ENCODE measurements around the gene HIP1R.

The HIP1R gene

DNA sequence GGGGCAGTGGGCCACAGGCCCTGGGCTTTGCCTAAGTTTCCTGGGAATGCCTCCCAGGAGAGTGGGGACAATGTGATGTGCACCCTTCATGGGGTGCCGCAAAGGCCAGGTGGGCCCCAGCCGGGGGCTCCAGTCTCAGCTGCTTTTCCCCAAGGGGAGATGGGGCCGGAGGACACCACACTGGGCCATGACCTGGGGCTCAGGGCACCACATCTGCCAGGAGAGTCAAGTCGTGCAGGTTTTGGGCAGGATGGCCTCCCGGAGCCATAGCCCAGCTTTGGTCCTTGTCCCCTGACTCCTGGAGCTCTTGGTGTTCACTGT is 12.2 kb downstream of the HIP1R start:
- H2AFZ ChIP-seq (ENCODE audit: low read length) = no peak overlapping the region
- H3K9me3 ChIP-seq (replicated peaks; ENCODE audit: insufficient read depth, low read length) = no peaks in the 10 kb centered on the region
- H4K20me1 ChIP-seq (ENCODE audit: insufficient read depth, low read length) = no peaks in the 10 kb centered on the region
- H3K4me3 ChIP-seq (ENCODE audit: low read length) = no peak overlapping the region
- TF ChIP-seq, protein P1, sequence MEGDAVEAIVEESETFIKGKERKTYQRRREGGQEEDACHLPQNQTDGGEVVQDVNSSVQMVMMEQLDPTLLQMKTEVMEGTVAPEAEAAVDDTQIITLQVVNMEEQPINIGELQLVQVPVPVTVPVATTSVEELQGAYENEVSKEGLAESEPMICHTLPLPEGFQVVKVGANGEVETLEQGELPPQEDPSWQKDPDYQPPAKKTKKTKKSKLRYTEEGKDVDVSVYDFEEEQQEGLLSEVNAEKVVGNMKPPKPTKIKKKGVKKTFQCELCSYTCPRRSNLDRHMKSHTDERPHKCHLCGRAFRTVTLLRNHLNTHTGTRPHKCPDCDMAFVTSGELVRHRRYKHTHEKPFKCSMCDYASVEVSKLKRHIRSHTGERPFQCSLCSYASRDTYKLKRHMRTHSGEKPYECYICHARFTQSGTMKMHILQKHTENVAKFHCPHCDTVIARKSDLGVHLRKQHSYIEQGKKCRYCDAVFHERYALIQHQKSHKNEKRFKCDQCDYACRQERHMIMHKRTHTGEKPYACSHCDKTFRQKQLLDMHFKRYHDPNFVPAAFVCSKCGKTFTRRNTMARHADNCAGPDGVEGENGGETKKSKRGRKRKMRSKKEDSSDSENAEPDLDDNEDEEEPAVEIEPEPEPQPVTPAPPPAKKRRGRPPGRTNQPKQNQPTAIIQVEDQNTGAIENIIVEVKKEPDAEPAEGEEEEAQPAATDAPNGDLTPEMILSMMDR (IDR thresholded peaks at IDR 0.05; ENCODE audit: low read length) = no peak
- TF ChIP-seq EZH2 (optimal IDR thresholded peaks at IDR 0.05; ENCODE audit: low read depth, low read length) = no peak
- TF ChIP-seq EZH2phosphoT487 (IDR thresholded peaks at IDR 0.05; ENCODE audit: low read length) = no peak
- H3K4me2 ChIP-seq (ENCODE audit: low read depth, low read length) = no peak overlapping the region
- DNase-seq = no peak
- no peaks in the 10 kb centered on the region for H3K27me3 ChIP-seq (replicated peaks; ENCODE audit: insufficient read depth, low read length)
- no peaks in the 10 kb centered on the region for H3K9me2 ChIP-seq (replicated peaks; ENCODE audit: insufficient read depth, low read length)
- no peak overlapping the region for H3K27ac ChIP-seq (ENCODE audit: low read length)
- H3K4me1 ChIP-seq (ENCODE audit: low read length) = no peaks in the 10 kb centered on the region
- H3K79me2 ChIP-seq (ENCODE audit: low read length) = peaks cover 6% of the 10 kb centered on the region; the same call in 1 of the 2 replicates
- no peaks in the 10 kb centered on the region for H3F3A ChIP-seq (ENCODE audit: insufficient read depth, low read length)
- H3K9ac ChIP-seq (ENCODE audit: low read length) = no peak overlapping the region
- H3K36me3 ChIP-seq (replicated peaks; ENCODE audit: insufficient read depth, low read length) = no peaks in the 10 kb centered on the region

GRCh38 chr12:122847921-122848421 is 12.7 kb downstream of the HIP1R start:
- no peaks in the 10 kb centered on the region for H3K9me3 ChIP-seq (replicated peaks; ENCODE audit: insufficient read depth, low read length)
- no peak for DNase-seq

GRCh38 chr12:122848471-122849351 is 13.5 kb downstream of the HIP1R start:
- H3K36me3 ChIP-seq (replicated peaks; ENCODE audit: insufficient read depth, low read length) = no peaks in the 10 kb centered on the region
- TF ChIP-seq, protein P1 (IDR thresholded peaks at IDR 0.05; ENCODE audit: low read length) = no peak
- TF ChIP-seq EZH2phosphoT487 (IDR thresholded peaks at IDR 0.05; ENCODE audit: low read length) (no peak), EZH2 (optimal IDR thresholded peaks at IDR 0.05; ENCODE audit: low read depth, low read length) (no peak)
- H4K20me1 ChIP-seq (ENCODE audit: insufficient read depth, low read length) = no peaks in the 10 kb centered on the region
- H3K9ac ChIP-seq (ENCODE audit: low read length) = no peak overlapping the region
- no peak overlapping the region for H3K27ac ChIP-seq (ENCODE audit: low read length)
- no peaks in the 10 kb centered on the region for H3K4me1 ChIP-seq (ENCODE audit: low read length)
- H3K4me3 ChIP-seq (ENCODE audit: low read length) = no peak overlapping the region
- no peaks in the 10 kb centered on the region for H3K79me2 ChIP-seq (ENCODE audit: low read length)
- no peak for DNase-seq
- H3K4me2 ChIP-seq (ENCODE audit: low read depth, low read length) = no peak overlapping the region
- no peaks in the 10 kb centered on the region for H3F3A ChIP-seq (ENCODE audit: insufficient read depth, low read length)
- no peaks in the 10 kb centered on the region for H3K9me3 ChIP-seq (replicated peaks; ENCODE audit: insufficient read depth, low read length)
- no peaks in the 10 kb centered on the region for H3K9me2 ChIP-seq (replicated peaks; ENCODE audit: insufficient read depth, low read length)
- no peaks in the 10 kb centered on the region for H3K27me3 ChIP-seq (replicated peaks; ENCODE audit: insufficient read depth, low read length)
- no peak overlapping the region for H2AFZ ChIP-seq (ENCODE audit: low read length)

More at GRCh38 chr12:122847921-122848421, 12.7 kb downstream of the HIP1R start:
- no peaks in the 10 kb centered on the region for H4K20me1 ChIP-seq (ENCODE audit: insufficient read depth, low read length)
- no peaks in the 10 kb centered on the region for H3K27me3 ChIP-seq (replicated peaks; ENCODE audit: insufficient read depth, low read length)
- H3K36me3 ChIP-seq (replicated peaks; ENCODE audit: insufficient read depth, low read length) = no peaks in the 10 kb centered on the region
- no peak overlapping the region for H3K4me2 ChIP-seq (ENCODE audit: low read depth, low read length)
- TF ChIP-seq EZH2 (optimal IDR thresholded peaks at IDR 0.05; ENCODE audit: low read depth, low read length) = no peak
- TF ChIP-seq, protein P1 (IDR thresholded peaks at IDR 0.05; ENCODE audit: low read length) = no peak
- no peak for TF ChIP-seq EZH2phosphoT487 (IDR thresholded peaks at IDR 0.05; ENCODE audit: low read length)
- no peaks in the 10 kb centered on the region for H3K9me2 ChIP-seq (replicated peaks; ENCODE audit: insufficient read depth, low read length)
- H3K4me1 ChIP-seq (ENCODE audit: low read length) = no peaks in the 10 kb centered on the region
- H3K4me3 ChIP-seq (ENCODE audit: low read length) = no peak overlapping the region
- no peak overlapping the region for H3K27ac ChIP-seq (ENCODE audit: low read length)
- H2AFZ ChIP-seq (ENCODE audit: low read length) = no peak overlapping the region
- no peak overlapping the region for H3K9ac ChIP-seq (ENCODE audit: low read length)
- H3F3A ChIP-seq (ENCODE audit: insufficient read depth, low read length) = no peaks in the 10 kb centered on the region
- peaks cover 1% of the 10 kb centered on the region; the same call in 1 of the 2 replicates for H3K79me2 ChIP-seq (ENCODE audit: low read length)
